Measurements from ENCODE around the gene SSU72.
A peak's percentile ranks its signal among the peaks of the same experiment; 100 is the strongest.

Gene SSU72

DNA sequence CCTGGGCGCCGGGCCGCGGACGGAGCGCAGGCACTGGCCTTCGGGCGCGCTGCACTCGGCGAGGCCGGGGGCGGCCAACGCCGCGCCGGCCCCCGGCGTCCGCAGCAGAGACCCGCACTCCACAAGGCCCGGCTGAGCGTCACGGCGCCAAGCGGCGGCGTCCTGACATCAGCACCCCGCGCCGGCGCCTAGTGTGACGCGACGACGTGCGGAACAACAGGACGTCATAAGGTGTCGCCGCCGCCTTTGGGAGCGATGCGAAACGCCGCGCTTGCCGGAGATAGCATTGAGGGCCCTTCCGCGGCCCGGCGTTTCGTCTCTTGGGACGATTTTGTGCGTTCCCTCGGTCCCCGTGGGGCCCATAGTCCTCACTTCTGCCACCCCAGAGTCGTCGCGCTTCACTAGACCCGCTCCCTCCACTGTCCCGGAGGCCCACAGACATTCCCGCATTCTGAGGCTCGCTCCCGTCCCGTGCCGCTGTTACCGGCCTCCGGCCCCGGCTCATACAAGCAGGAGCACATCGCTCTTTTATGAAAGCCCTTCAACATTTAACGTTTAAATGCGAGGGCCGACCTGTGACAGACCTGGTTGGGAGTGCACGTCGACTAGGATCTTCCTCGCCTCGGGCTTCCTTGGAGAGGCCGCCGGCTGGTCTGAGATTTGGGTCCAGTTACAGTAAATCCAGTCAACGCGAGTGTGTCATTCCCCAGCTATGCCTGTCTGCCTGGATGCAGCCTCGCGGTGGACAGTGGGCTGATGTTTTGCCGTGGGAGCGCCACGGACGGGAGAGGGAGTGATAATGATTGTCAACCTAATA lies at the start of gene SSU72:
Gene SSU72 (minus strand): TSS at position 143 of the 817 bp plus-strand sequence. CDS start 306 bp downstream, outside the sequence.
- peak; percentile 93 for DNase-seq

DNA sequence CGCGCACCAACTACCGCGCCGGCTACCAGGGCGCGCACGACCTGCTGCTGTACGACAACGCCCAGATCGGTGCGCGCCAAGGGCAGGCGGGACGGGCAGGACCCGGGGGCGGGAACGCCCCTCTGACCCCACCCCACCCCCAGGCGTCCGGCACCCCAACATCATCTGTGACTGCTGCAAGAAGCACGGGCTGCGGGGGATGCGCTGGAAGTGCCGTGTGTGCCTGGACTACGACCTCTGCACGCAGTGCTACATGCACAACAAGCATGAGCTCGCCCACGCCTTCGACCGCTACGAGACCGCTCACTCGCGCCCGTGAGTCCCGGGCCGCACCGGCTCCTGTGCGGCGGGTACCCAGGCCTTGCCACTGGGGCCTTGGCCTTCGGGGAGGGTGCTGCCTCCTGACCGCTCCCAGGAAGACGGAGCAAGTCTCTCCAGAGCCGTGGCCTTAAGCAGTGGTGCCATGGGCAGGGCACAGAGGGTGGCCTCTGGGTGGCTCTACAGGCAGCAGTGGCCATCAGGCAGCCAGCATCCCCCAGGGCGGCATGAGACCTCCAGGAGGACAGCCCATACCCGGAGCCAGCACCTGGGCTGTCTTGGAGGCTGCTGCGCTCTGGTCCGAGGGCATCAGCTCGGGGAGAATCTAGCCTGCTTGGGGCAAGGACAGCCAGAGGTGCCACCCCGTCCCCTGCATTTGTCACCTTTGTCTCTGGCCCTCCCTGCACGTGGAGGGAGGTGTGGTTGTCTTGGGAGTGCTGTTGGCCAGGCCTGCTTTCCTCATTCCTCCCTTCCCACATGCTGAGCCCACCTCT lies 49.2 kb upstream of the SSU72 start:
- no peak for DNase-seq

DNA sequence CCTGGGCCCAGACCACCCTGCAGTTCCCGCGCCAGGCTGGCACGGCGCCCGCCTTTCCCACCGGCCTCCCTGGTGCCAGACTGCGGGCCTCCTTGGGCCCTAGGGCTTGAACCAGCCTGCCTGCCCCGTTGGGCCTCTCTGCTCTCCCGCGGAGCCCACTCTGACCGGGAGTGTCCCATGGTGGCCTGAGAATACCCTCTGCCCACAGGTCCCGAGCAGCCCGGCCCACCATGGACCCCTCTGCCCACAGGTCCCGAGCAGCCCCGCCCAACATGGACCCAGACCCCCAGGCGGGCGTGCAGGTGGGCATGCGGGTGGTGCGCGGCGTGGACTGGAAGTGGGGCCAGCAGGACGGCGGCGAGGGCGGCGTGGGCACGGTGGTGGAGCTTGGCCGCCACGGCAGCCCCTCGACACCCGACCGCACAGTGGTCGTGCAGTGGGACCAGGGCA lies 48.5 kb upstream of the SSU72 start:
- no peak for DNase-seq

DNA sequence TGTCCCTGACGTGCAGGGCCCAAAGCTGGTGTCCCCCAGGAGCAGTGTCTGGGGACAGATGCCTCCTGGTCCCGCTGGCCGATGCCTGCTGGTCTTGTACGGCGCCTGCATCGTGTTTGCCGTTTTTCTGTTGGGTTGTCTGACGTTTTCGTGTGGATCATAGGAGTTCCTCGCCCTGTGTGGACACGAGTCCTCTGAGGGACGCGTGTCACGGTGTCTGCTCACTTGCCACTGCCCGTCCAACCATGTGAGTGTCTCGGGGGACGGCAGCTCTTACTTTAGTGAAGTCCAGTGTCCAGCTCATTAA lies 48.1 kb upstream of the SSU72 start:
- no peak for DNase-seq

DNA sequence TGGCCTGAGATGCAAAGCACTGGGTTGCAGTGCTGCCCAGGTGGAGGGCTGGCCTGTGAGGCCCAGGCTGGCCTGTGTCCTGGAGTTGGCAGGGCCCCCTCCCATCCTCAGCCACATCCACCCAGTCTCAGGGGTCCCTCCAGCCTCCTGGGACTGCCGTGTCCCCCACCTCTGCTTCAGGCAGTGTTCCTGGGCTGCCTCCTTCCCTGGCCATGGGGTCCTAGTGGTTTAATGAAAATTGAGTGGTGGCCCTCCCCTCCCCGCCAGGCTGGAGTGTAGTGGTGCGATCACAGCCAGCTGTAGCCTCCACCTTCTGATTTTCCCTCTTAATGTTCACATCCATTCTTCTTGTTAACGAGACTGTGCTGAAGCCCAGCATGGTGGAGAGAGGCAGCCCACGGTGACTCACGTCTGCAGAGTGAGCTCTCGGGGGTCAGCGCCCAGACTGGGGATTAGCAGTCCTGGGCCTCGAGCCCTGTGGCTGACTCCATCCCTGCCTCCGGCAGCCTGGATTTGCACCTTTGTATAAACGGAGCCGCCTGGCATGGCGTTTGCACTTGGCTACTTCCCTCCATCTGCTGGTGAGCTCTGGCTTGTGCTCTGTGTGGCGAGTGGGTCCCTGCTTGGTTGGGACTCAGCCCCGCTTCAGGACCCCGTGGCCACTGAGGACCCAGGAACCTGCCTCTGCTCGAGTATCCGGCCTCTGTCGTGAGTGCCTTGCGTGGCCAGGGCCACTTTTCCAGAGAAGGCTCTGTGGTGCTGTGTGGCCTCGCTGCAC lies 47.5 kb upstream of the SSU72 start:
- no peak for DNase-seq

DNA sequence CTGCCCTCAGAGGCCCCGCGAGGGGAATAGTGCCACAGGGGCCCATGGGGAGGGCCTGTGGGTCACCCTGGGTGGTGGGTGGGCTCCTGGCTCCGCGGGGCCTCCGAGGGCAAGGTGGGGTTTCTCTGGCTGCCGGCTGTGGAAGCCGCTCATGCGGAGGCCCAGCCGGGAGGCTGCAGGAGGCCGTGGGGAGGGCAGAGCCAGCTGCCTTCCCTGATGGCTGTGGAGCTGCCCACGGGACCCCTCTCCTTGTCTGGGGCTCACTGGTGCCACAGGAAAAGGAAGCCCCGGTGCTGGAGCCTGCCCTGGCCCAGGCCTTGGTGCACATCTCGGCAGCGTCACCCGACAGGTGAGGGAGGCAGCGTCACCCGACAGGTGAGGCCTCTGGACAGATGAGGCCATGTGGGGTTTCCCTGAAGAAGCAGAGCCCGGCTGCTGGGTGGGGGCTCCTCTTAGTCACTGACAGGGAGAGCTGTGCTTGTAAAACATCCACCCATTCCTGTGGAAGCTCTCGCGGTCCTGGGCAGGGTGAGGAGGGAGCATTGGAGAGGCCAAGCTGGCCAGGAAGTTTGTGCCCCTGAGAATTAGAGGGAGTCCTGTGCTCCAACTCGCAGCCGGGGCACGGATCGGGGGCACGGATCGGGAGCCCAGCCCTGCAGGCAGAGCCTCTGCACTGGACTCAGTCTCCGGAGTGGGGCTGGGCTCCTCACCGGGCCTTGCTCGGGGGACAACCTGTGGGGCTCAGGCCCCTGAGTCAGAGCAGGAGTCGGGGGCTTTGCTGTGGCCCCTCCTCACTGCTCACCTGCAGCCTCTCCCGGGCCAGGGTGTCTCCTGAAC lies 46.7 kb upstream of the SSU72 start:
- DNase-seq, result no peak

DNA sequence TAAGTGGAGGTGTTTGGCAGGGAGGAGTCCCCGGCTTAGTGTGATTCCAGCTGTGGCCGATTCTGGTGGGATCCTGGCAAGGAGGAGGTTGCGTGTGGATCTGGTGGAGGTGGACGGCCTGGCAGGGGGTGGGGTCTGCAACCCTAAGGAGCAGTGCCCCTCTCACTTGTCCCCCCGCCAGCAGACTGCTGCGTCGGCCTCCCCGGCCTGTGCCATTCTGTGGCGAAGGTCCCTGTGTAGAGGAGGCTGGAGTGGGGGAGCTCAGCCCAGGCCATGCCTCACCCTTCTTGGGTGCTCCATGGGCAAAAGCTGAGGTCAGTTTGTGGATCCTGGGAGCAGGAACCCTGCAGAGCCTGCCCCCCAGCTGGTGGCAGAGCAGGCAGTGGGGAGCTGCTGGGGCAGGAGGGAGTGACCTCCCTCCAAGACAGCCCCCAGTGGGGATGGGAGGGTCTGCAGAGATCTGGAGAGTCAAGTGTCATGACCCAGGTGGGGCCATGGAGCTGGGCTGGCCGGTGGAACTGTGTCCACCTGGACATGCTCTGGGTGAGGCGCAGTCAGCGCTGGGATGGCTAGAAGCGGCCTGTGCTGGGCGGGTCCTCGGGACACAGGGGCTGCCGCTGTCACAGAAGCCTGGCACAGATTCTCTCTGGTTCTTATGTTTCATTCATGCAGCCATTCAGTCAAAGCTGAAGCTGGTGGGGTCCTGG lies 45.9 kb upstream of the SSU72 start:
- no peak for DNase-seq

DNA sequence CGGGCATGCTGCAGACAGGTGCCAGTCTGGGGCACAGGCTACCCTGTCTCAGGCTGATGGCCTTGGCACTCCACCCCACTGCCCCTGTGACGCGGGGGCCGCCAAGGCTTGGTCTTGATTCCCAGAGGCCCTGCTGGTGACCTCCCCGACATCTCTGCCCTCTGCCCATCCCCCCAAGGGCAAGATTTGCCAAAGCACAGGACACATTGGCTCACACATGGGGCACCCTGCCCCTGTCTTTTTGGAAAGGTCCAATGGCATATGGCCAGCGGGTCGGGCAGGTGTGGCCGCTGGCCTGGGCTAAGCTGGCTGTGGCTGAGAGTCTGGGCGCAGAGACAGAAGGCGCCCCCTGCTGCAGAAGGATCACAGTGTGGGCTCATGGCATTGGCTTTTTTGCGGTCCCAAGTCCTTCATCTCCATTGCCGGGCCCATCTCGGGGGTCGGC lies 45.3 kb upstream of the SSU72 start:
- DNase-seq, result no peak

DNA sequence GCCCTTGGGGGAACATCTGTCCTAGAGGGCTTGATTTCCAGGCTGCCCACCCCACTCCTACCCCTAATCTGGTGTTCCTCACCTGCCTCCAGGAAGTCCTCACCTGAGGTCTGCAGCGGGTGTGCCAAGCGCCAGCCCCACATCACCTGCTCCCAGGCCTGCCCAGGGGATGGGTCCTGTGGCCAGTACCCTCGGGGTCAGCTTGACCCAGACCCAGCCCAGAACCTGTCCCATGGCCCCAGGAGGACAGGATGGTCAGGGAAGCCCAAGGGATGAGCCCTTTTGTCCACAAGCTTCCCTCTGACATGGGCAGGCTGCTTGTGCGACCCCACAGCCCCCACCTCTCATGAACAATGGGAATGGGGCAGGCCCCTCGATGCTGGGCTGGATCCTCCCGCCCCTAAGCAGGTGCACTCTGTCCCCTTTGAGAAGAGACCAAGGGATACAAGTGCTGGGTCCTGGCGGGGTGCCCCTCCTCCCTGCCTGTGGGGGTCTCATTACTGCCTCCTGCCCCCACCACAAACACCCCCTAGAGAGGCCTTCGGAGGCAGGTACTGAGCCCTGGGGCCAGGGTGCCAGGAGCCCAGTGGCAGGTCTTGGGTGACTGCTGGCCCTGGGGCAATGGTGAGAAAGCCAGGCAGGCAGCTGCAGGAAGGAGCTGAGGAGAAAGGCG lies 43.9 kb upstream of the SSU72 start:
- DNase-seq, result no peak

DNA sequence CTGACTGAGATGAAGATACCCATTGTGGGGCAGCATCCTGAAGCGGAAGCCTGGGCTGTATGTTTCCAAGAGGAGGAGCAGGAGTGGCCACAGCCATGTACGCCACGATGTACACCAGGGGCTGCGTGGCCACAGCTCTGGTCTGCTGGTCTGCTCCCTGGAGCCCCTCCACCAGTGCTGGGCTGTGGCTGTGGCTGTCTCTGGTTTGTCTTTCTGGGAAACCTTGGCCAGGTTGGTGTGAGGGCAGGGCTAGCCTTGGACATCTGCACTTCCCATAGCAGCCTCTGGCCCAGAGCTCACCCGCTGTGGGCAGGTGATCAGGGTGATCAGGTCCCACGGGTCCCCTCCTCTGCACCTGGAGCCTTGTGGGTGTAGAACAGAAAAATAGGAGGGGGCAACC lies 43.3 kb upstream of the SSU72 start:
- no peak for DNase-seq

DNA sequence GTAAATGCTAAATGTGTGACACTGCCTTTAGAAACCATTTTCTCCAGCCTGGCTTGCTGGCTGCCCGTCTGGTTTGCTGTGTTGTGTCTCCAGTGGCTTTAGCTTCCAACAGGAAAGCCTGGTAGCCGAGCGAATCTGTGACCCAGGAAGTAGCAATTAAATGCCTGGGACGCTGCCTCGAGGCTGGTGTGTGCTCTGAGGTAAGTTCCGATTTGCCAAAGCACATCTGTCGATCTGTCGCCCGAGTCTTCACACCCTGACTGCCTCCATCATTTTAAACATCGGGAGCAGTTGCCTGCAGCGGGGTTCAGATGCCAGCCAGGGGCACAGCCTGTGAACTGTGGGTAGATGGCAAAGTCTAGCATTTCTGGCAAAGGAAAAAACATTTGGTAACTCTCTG lies 42.9 kb upstream of the SSU72 start:
- no peak for DNase-seq

DNA sequence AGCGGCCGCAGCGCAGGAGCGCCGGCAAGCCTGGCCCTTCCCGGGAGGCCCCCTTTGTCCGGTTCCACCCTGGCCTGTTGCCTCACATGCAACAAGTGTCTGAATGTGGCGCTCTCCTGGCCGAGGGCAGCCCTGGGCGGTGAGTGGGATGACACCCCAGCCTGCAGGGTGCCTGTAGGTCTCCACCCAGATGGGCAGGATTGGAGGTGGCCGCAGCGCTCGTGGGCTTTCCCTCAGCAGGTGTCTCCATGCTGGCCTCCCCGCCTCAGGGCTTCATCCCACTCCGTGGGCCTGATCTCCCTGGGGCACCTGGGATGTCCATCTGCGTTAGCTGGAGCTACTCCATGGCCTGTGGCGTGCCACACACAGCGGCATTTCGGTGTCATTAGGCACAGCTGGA lies 42.2 kb upstream of the SSU72 start:
- DNase-seq, result no peak

DNA sequence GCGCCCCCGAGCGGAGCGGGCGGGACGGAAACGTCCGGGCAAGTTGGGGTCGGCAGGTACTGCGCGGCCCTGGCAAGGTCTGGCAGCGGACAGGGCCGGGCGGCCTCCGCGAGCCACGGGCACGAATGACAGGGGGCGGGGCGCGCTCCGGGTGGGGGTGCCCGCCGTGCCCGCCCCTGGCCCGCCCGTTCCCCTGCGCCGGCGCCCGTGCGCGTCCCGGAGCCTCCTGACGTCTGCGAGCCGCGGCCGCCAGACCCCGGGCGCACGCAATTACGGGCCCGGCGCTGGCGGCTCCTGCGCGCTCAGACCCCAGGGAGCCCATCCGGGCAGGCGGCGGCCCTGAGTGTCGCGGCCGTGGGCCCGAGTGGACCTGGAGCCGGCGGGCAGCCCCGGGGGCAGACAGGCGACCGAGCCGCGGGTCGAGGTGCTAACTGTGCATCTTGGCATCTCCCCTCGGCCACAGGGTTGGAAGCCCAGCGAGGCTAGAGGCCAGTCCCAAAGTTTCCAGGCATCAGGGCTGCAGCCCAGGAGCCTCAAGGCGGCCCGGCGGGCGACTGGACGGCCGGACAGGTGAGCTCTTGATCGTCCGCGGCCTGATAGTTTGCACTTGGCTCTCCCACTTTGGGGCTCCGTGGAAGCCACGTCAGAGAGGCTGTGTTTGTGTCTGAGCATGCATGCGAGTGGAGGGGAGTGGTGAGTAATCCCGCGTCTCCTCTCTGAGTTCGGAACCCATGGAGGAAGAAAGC lies 41.6 kb upstream of the SSU72 start:
- DNase-seq, result peak; percentile 52

DNA sequence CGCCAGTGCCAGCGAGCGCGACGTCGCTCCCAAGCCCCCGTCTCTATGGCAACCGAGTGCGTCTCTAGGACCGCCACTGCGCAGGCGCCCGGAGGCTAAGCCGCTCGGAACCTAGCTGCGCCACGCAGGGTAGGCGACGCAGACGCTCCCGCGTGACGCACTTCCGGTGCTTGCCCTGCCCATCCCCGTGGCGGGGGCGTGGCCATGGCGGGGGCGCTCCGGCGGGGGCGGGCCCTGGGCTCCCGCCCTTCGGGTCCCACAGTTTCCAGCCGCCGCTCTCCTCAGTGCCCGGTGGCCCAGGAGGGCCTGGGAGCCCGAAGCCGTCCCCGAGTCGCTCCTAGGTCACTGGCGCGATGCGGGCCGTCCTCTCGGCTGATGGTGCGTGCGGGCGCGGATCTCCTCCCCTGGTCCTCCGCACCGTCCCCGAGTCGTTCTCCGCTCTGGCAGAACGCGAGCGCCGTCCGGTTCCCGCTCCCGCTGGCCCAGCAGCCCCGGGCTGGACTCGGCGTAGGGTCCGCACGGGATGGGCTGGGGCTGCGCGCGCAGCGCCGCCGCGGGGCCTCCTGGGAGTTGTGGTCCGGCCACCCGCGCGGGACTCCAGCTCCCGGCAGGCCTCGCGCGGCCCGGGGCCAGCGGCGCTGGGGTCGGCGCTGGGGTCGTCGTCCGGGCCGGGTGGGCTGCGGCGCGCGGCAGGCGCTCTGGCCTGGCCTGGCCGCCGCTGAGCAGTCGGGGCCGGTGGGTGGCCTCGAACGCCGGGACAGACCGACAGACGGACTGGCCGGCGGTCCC lies 40.8 kb upstream of the SSU72 start, which contains the start of gene MIB2:
Gene MIB2 (plus strand): TSS at position 245 of the 789 bp plus-strand sequence. CDS start 7,953 bp downstream, outside the sequence.
- DNase-seq, result peak; percentile 96

DNA sequence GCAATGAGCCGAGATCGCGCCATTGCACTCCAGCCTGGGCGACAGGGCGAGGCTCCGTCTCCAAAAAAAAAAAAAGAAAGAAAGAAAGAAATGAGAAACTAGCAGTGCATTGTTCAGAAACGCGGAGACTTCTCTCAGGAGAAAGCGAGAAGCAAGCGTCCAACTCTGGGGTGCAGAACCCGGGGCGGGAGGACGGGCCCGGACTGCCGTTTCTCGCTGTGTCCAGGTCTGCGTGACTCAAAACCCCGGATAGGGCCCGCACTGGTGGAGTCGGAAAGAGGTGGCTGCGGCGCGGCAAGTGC lies 40.2 kb upstream of the SSU72 start:
- no peak for DNase-seq

DNA sequence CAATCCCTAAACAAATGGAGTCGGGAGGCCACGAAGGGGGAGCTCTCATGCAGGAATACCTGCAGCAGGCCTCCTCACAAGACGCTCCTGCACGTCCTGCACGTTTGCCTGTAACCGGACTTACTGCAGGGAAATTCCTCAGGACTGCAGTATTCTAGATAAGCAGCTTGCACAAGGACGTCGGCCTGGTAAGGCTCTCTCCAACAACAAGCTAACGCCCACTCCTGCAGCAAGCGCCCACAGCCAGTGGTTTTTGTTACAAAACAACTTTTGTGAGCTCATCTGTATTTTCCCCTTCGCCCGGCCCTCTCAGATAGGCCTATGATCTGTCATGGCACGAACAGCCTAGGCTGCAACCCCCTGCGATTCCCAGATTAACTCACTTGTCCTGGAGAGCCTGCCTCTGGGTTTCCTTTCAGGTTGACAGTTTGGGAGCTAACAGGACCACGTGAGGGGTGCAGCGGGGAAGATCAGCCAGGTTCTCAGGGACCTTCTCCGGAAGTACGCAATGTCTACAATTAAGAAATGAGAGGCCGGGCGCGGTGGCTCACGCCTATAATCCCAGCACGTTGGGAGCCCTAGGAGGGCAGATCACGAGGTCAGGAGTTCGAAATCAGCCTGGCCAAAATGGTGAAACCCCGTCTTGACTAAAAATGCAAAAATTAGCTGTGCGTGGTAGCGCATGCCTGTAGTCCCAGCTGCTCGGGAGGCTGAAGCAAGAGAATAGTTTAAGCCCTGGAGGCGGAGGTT lies 39.7 kb upstream of the SSU72 start:
- DNase-seq, result peak; percentile 41

DNA sequence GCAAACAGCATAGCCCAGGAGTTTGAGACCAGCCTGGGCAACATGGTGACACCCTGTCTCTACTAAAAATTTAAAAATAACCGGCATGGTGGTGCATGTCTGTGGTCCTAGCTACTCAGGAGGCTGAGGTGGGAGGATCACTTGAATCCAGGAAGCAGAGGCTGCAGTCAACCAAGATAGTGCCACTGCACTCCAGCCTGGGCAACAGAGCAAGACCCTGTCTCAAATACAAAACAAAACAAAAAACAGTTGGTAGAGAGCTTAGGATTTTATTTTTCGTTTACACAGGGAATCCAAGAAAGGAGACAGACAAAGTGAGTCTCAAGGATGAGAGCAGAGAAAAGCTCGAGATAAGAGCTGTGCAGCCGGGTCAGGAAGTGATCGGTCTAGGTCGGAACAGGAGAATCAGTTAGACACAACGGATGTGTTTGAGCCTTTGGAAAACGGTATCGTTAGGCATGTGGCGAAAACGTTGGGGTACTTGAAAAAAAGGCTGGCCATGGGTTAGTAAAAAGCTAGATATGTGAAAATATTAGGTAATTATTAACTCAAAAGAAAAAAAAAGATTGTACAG lies 38.9 kb upstream of the SSU72 start:
- DNase-seq, result no peak

DNA sequence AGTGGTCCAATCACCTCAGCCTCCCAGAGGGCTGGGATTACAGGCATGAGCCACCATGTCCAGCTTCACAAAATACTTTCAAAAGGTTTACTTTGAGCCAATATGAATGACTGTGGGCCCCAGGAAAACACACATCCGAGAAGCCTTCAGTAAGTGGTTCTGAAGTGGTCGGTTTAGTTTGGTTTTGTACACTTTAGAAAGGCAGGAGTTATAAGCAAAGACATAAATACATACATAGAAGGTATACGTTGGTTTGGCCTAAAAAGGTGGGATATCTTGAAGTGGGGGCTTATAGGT lies 37.4 kb upstream of the SSU72 start:
- no peak for DNase-seq

DNA sequence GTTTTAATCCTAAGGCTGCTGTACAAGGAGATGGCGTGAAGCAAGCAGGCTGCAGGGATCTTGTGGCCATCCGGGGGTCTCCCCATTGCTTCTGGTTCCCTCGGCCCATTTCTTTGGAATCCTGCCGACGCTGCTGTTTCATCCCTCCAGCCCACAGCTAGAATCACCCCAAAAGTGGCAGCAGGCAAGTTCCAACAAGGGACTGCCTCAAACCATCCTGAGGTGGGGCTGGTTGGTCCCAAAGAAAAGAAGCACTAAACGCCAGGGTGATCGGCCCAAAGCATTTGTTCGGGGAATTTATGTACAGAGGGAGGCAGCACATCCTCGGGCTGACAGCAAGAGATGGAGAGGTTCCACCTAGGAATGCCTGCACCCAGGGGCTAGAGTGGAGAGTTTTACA lies 36.1 kb upstream of the SSU72 start:
- DNase-seq, result no peak
